ENCODE data around the gene ARHGAP44.

GRCh38 chr17:12887088-12887487, 97.8 kb downstream of the ARHGAP44 start:
- TF ChIP-seq CTCF (IDR thresholded peaks at IDR 0.05): no peak
- TF ChIP-seq POLR2AphosphoS5 (IDR thresholded peaks at IDR 0.05): no peak
- TF ChIP-seq POLR2A (IDR thresholded peaks at IDR 0.05; ENCODE audit: low read depth): no peak

Data from esophagus muscularis mucosa (tissue), 3 donors.